ENCODE results near the gene RAMP3. TPM values are rescaled to one million over a fixed set of nuclear protein-coding genes. Genes with fewer than 3 reads are reported as not detected.

The RAMP3 gene
- total and polyA plus RNA-seq, 7 donors = 9.9 to 18.0 (median 16.3) TPM

GRCh38 chr7:45126201-45126600 is 31.4 kb upstream of the RAMP3 start:
- no peaks in the 10 kb centered on the region for H3K36me3 ChIP-seq (ENCODE audit: insufficient read depth in 1 of 2, low read depth in 1 of 2)
- H3K4me1 ChIP-seq = no peaks in the 10 kb centered on the region
- H3K27ac ChIP-seq = no peak overlapping the region
- ATAC-seq (no peak), DNase-seq (no peak)
- WGBS, 3 donors = 71 to 80% (median 78%) methylated on average over 6 of the region's 6 CpGs
- intact Hi-C loops (cut with DNase I) = no loop called here
- TF ChIP-seq CTCF (IDR thresholded peaks at IDR 0.05) = no peak
- H3K27me3 ChIP-seq (ENCODE audit: insufficient read depth in 3 of 3, low read length in 2 of 3) = no peaks in the 10 kb centered on the region
- H3K9me3 ChIP-seq = no peaks in the 10 kb centered on the region
- H3K4me3 ChIP-seq = no peak overlapping the region

DNA sequence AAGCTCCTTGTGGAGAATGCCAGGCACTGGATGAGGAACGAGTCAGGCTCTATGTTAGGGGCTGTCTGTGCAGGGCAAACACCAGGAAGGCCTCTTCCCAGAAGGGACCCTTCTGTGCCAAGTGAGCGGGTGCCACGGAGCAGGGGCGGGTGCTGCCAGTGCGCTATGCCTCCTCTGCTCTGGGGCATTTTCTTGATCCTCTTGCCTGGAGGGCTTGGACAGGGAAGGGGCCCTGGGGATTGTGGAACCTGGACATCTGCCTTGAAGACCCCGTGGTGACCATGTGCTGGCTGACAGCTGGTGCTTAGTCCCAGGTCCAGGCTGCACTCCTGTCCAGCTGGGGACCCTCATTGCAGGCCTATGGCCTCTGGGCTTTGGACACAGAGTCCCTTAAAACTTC is 30.7 kb upstream of the RAMP3 start:
- no peak overlapping the region for H3K4me3 ChIP-seq
- no peaks in the 10 kb centered on the region for H3K36me3 ChIP-seq (ENCODE audit: insufficient read depth in 1 of 2, low read depth in 1 of 2)
- no peaks in the 10 kb centered on the region for H3K27me3 ChIP-seq (ENCODE audit: insufficient read depth in 3 of 3, low read length in 2 of 3)
- WGBS, 3 donors = 70 to 76% (median 75%) methylated on average over 6 of the region's 6 CpGs
- DNase-seq (no peak), ATAC-seq (no peak)
- H3K9me3 ChIP-seq = no peaks in the 10 kb centered on the region
- no peaks in the 10 kb centered on the region for H3K4me1 ChIP-seq
- intact Hi-C loops (cut with DNase I) = no loop called here
- no peak overlapping the region for H3K27ac ChIP-seq
- TF ChIP-seq CTCF (IDR thresholded peaks at IDR 0.05) = no peak

DNA sequence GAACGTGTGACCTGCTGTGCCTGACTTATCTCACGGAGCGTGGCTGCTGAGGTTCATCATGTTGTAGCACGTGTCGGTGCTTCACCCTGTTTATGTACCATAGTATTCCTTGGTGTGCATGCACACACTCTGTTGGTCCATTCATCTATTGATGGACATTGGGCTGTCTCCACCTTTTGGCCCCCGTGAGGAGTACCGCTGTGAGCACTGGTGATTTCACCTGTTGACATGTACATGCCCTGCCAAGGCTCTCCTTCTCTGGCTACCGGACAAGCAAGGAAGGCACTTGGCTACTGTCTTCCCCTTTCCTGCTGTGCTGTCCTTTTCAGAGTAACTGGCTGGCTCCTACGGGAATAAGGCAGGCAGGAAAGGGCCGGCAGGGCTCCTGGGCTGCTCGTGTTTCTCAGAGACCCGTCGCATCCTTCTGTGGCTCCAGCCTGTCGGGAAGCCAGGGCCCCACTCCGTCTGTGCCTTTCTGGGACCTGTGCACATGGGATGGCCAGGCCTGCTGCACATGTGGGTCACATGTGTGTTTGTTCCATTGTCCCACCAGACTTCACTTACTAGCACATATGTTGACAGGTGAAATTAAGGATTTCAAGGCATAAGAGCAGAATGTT is 28.3 kb upstream of the RAMP3 start:
- no peak overlapping the region for H3K27ac ChIP-seq
- intact Hi-C loops (cut with DNase I) = no loop called here
- H3K36me3 ChIP-seq (ENCODE audit: insufficient read depth in 1 of 2, low read depth in 1 of 2) = no peaks in the 10 kb centered on the region
- ATAC-seq (no peak), DNase-seq (no peak)
- no peaks in the 10 kb centered on the region for H3K4me1 ChIP-seq
- TF ChIP-seq CTCF (IDR thresholded peaks at IDR 0.05) = no peak
- WGBS, 3 donors = 62 to 68% (median 66%) methylated on average over 15 of the region's 15 CpGs
- H3K27me3 ChIP-seq (ENCODE audit: insufficient read depth in 3 of 3, low read length in 2 of 3) = no peaks in the 10 kb centered on the region
- H3K4me3 ChIP-seq = no peak overlapping the region
- no peaks in the 10 kb centered on the region for H3K9me3 ChIP-seq

DNA sequence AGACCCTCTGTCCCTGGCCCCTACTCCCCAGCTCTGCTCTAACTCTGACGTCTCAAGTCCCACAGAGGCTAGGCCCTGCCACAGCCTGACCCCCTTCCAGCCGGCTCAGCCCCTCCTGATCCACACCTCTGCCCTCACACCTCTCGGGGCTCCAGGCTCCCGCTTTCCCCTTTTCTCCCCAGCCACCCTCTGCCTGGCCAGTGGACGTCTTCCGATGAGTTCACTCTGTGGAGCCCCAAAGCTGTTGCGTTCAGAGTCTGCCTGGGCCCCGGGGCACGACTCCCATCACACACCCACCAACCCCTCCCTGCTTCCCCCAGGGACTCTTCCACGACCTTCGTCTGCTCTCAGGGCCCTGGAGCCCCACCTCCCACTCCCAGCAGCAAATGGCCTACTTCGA is 27.7 kb upstream of the RAMP3 start:
- intact Hi-C loops (cut with DNase I) = loop anchor here (10.0 kb wide), 2 partner anchors 245 to 545 kb away; partner anchors contain the start of genes PURB (in 1 of the 2) and TMED4 (in 1 of the 2)
- H3K27ac ChIP-seq = no peak overlapping the region
- no peak for TF ChIP-seq CTCF (IDR thresholded peaks at IDR 0.05)
- WGBS, 3 donors = 70 to 74% (median 73%) methylated on average over 12 of the region's 12 CpGs
- DNase-seq = no peak
- no peak overlapping the region for H3K4me3 ChIP-seq
- no peaks in the 10 kb centered on the region for H3K36me3 ChIP-seq (ENCODE audit: insufficient read depth in 1 of 2, low read depth in 1 of 2)
- H3K9me3 ChIP-seq = no peaks in the 10 kb centered on the region
- H3K4me1 ChIP-seq = no peaks in the 10 kb centered on the region
- no peaks in the 10 kb centered on the region for H3K27me3 ChIP-seq (ENCODE audit: insufficient read depth in 3 of 3, low read length in 2 of 3)
- no peak for ATAC-seq

GRCh38 chr7:45130910-45131309 is 26.7 kb upstream of the RAMP3 start:
- H3K27me3 ChIP-seq (ENCODE audit: insufficient read depth in 3 of 3, low read length in 2 of 3) = no peaks in the 10 kb centered on the region
- H3K36me3 ChIP-seq (ENCODE audit: insufficient read depth in 1 of 2, low read depth in 1 of 2) = no peaks in the 10 kb centered on the region
- 84 to 88% (median 85%) methylated on average over 9 of the region's 9 CpGs for WGBS, 3 donors
- H3K4me1 ChIP-seq = no peaks in the 10 kb centered on the region
- no peak for ATAC-seq
- intact Hi-C loops (cut with DNase I) = loop anchor here (10.0 kb wide), 2 partner anchors 246 to 546 kb away; partner anchors contain the start of genes PURB (in 1 of the 2) and TMED4 (in 1 of the 2)
- TF ChIP-seq CTCF (IDR thresholded peaks at IDR 0.05) = no peak
- no peak overlapping the region for H3K4me3 ChIP-seq
- no peak overlapping the region for H3K27ac ChIP-seq
- no peaks in the 10 kb centered on the region for H3K9me3 ChIP-seq
- DNase-seq = no peak

Data from psoas muscle (tissue), 8 donors.